ENCODE results near the gene C1QTNF1. TPM values are rescaled to one million over a fixed set of nuclear protein-coding genes. Genes with fewer than 3 reads are reported as not detected.

Gene C1QTNF1
- polyA plus RNA-seq, 1 donor (not counting 4 experiments of a cell fraction or from before 2014, with no cell fraction given), result 6.6 TPM

- Histone ChIP-seq H3K36me3 (ENCODE audit: control insufficient read depth in 2 of 2, extremely low read depth in 1 of 2, insufficient read depth in 2 of 2, low read length in 2 of 2) (no peaks in the 10 kb centered on the region), H3K9me3 (ENCODE audit: control insufficient read depth, low read depth, low read length) (no peaks in the 10 kb centered on the region), H3K27ac (ENCODE audit: control insufficient read depth, insufficient read depth, low read length) (no peak overlapping the region), H3K9me1 (ENCODE audit: control insufficient read depth, extremely low read depth, insufficient read depth, low read length) (no peaks in the 10 kb centered on the region), H3K9ac (ENCODE audit: control insufficient read depth, extremely low read depth, insufficient read depth, low read length) (no peak overlapping the region), H2AFZ (ENCODE audit: control insufficient read depth, low read length) (no peak overlapping the region), H3K4me2 (ENCODE audit: control insufficient read depth, extremely low read depth, insufficient read depth, low read depth, low read length) (no peak overlapping the region), H3K4me1 (ENCODE audit: control insufficient read depth, extremely low read depth, insufficient read depth, low read length) (peaks cover 10% of the 10 kb centered on the region), H3K4me3 (ENCODE audit: control insufficient read depth in 2 of 3, extremely low read depth in 1 of 3, insufficient read depth in 2 of 3, low read depth in 1 of 3, low read length in 3 of 3) (no peak overlapping the region), H4K20me1 (ENCODE audit: control insufficient read depth, extremely low read depth, insufficient read depth, low read length) (no peaks in the 10 kb centered on the region), H3K27me3 (ENCODE audit: control insufficient read depth, extremely low read depth, insufficient read depth, low read length) (peaks cover 4% of the 10 kb centered on the region), H3K79me2 (ENCODE audit: control insufficient read depth, insufficient read depth, low read length) (no peaks in the 10 kb centered on the region)
- dilution Hi-C loops (cut with MboI; ENCODE audit: extremely low pct_ligation_motif_present, low sequenced_read_pairs), result loop anchor here (25.0 kb wide), 1 partner anchor 341 kb away; no protein-coding TSS in a partner anchor
- DNase-seq (ENCODE audit: low read depth, low spot score), result no peak
- no peak for FAIRE-seq
- TF ChIP-seq EZH2 (IDR thresholded peaks at IDR 0.05; ENCODE audit: low read length) (no peak), CTCF (optimal IDR thresholded peaks at IDR 0.05 in 1 of 3, IDR thresholded peaks at IDR 0.05 in 1 of 3, conservative IDR thresholded peaks at IDR 0.05 in 1 of 3; ENCODE audit: extremely low read depth in 1 of 3, insufficient read depth in 2 of 3, low read length in 3 of 3) (no peak)
Observed at GRCh38 chr17:79046197-79046915, 22.4 kb downstream of the C1QTNF1 start.

GRCh38 chr17:79046916-79047280 is 22.9 kb downstream of the C1QTNF1 start:
- dilution Hi-C loops (cut with MboI; ENCODE audit: extremely low pct_ligation_motif_present, low sequenced_read_pairs), result loop anchor here (25.0 kb wide), 1 partner anchor 340 kb away; no protein-coding TSS in a partner anchor
- H3K4me3 ChIP-seq (ENCODE audit: control insufficient read depth in 2 of 3, extremely low read depth in 1 of 3, insufficient read depth in 2 of 3, low read depth in 1 of 3, low read length in 3 of 3), result no peak overlapping the region
- no peak overlapping the region for H3K4me2 ChIP-seq (ENCODE audit: control insufficient read depth, extremely low read depth, insufficient read depth, low read depth, low read length)
- no peaks in the 10 kb centered on the region for H3K9me1 ChIP-seq (ENCODE audit: control insufficient read depth, extremely low read depth, insufficient read depth, low read length)
- DNase-seq (ENCODE audit: low read depth, low spot score), result no peak
- H4K20me1 ChIP-seq (ENCODE audit: control insufficient read depth, extremely low read depth, insufficient read depth, low read length), result no peaks in the 10 kb centered on the region
- H3K79me2 ChIP-seq (ENCODE audit: control insufficient read depth, insufficient read depth, low read length), result no peaks in the 10 kb centered on the region
- no peaks in the 10 kb centered on the region for H3K9me3 ChIP-seq (ENCODE audit: control insufficient read depth, low read depth, low read length)
- H3K27ac ChIP-seq (ENCODE audit: control insufficient read depth, insufficient read depth, low read length), result no peak overlapping the region
- TF ChIP-seq EZH2 (IDR thresholded peaks at IDR 0.05; ENCODE audit: low read length) (no peak), CTCF (optimal IDR thresholded peaks at IDR 0.05 in 1 of 3, IDR thresholded peaks at IDR 0.05 in 1 of 3, conservative IDR thresholded peaks at IDR 0.05 in 1 of 3; ENCODE audit: extremely low read depth in 1 of 3, insufficient read depth in 2 of 3, low read length in 3 of 3) (no peak)
- no peak overlapping the region for H3K9ac ChIP-seq (ENCODE audit: control insufficient read depth, extremely low read depth, insufficient read depth, low read length)
- H3K4me1 ChIP-seq (ENCODE audit: control insufficient read depth, extremely low read depth, insufficient read depth, low read length), result peaks cover 10% of the 10 kb centered on the region
- FAIRE-seq, result no peak
- no peak overlapping the region for H2AFZ ChIP-seq (ENCODE audit: control insufficient read depth, low read length)
- H3K27me3 ChIP-seq (ENCODE audit: control insufficient read depth, extremely low read depth, insufficient read depth, low read length), result peaks cover 4% of the 10 kb centered on the region
- H3K36me3 ChIP-seq (ENCODE audit: control insufficient read depth in 2 of 2, extremely low read depth in 1 of 2, insufficient read depth in 2 of 2, low read length in 2 of 2), result no peaks in the 10 kb centered on the region
